Kidney epithelial cell (primary cell): ENCODE measurements around the gene ERC1. TPM values are rescaled to one million over a fixed set of nuclear protein-coding genes. Genes with fewer than 3 reads are reported as not detected.
"Not testable (repeated sequence)": the region's sequence is repeated elsewhere in the genome, so short reads cannot be mapped to it uniquely, and the experiment has no call there.

Experiments used
- DNase-seq: peaks from one replicate; pipeline ENCODE4 v3.0.0-alpha.2; 2010; ENCODE audit warnings: low read depth
- H3K27me3 ChIP-seq: 2 replicates; pipeline ENCODE4 v1.6.0; 2011; ENCODE audit warnings: low read length; ENCODE audit not compliant: control insufficient read depth, insufficient read depth
- H3K36me3 ChIP-seq: 2 replicates; pipeline ENCODE4 v1.5.1; 2011; ENCODE audit warnings: low read length; ENCODE audit not compliant: control insufficient read depth, insufficient read depth
- H3K4me3 ChIP-seq: 2 replicates; pipeline ENCODE4 v1.5.1; 2011; ENCODE audit warnings: low read depth, mild to moderate bottlenecking, control low read depth, low read length
- CTCF ChIP-seq: IDR thresholded peaks from 2 replicates; pipeline ENCODE4 v1.5.1; 2011; ENCODE audit warnings: mild to moderate bottlenecking, moderate library complexity, low read length, control low read depth, inconsistent platforms; ENCODE audit not compliant: insufficient read depth, poor library complexity, severe bottlenecking
- total RNA-seq: library from RNA; depleted of rRNA; stranded (reverse); fragments of >200 nt; gene quantifications from 2 replicates; pipeline ENCODE4 v1.2.3, GENCODE V29; 2015

The ERC1 gene
- total RNA-seq, 1 donor from 2014 or later, result 16.4 TPM

- no peak for TF ChIP-seq CTCF
- H3K27me3 ChIP-seq, result no peaks in the 10 kb centered on the region
- H3K4me3 ChIP-seq, result no peak overlapping the region
- peak; percentile 94 for DNase-seq
- H3K36me3 ChIP-seq, result peaks cover 1% of the 10 kb centered on the region
Observed at GRCh38 chr12:1197264-1198018, 206.4 kb downstream of the ERC1 start.

GRCh38 chr12:1198854-1199253 is 207.8 kb downstream of the ERC1 start:
- H3K27me3 ChIP-seq, H3K4me3 ChIP-seq, H3K36me3 ChIP-seq, DNase-seq: not testable (repeated sequence)

- no peak for TF ChIP-seq CTCF
- no peak for DNase-seq
- Histone ChIP-seq H3K36me3 (no peaks in the 10 kb centered on the region), H3K4me3 (no peak overlapping the region), H3K27me3 (no peaks in the 10 kb centered on the region)
Observed at GRCh38 chr12:1199700-1200099, 208.7 kb downstream of the ERC1 start.

GRCh38 chr12:1201030-1201429 is 210.0 kb downstream of the ERC1 start:
- no peak overlapping the region for H3K4me3 ChIP-seq
- no peaks in the 10 kb centered on the region for H3K27me3 ChIP-seq
- DNase-seq, result no peak
- H3K36me3 ChIP-seq, result no peaks in the 10 kb centered on the region
- TF ChIP-seq CTCF, result no peak

GRCh38 chr12:1201886-1202285 is 210.9 kb downstream of the ERC1 start:
- TF ChIP-seq CTCF, result no peak
- Histone ChIP-seq H3K27me3 (no peaks in the 10 kb centered on the region), H3K36me3 (no peaks in the 10 kb centered on the region), H3K4me3 (no peak overlapping the region)
- DNase-seq, result no peak

- TF ChIP-seq CTCF, result no peak
- no peaks in the 10 kb centered on the region for H3K27me3 ChIP-seq
- DNase-seq, result no peak
- no peaks in the 10 kb centered on the region for H3K36me3 ChIP-seq
- H3K4me3 ChIP-seq, result no peak overlapping the region
Observed at GRCh38 chr12:1203735-1204019, 212.7 kb downstream of the ERC1 start.
